Measurements from ENCODE around the gene SREBF1. TPM values are rescaled to one million over a fixed set of nuclear protein-coding genes. Genes with fewer than 3 reads are reported as not detected.

Gene SREBF1
- total and polyA plus RNA-seq, 2 of the 8 experiments (the other 6 are each of a cell fraction or from before 2014, with no cell fraction given): 28.6 to 70.8 TPM

GRCh38 chr17:17837380-17837821 is 615 bp upstream of the SREBF1 start (continued):
- no peak for TF ChIP-seq ASH2L (IDR thresholded peaks at IDR 0.05; ENCODE audit: low read length)
- no peak for TF ChIP-seq GTF2F1 (IDR thresholded peaks at IDR 0.05; ENCODE audit: borderline replicate concordance, low read depth, low read length)
- no peak for TF ChIP-seq SIN3A (conservative IDR thresholded peaks at IDR 0.05 in 1 of 2, IDR thresholded peaks at IDR 0.05 in 1 of 2; ENCODE audit: low read depth in 1 of 2, low read length in 2 of 2)
- no peak for TF ChIP-seq CHD7 (IDR thresholded peaks at IDR 0.05; ENCODE audit: insufficient replicate concordance, low read length)
- TF ChIP-seq TEAD4 (IDR thresholded peaks at IDR 0.05; ENCODE audit: low read depth, low read length): peak; percentile 28; the same call in 1 of the 2 replicates
- TF ChIP-seq EP300 (IDR thresholded peaks at IDR 0.05; ENCODE audit: borderline replicate concordance in 1 of 2, low read depth in 2 of 2, low read length in 2 of 2): no peak
- TF ChIP-seq MAFK (IDR thresholded peaks at IDR 0.05; ENCODE audit: low read depth, low read length): no peak
- no peak for TF ChIP-seq SP4 (IDR thresholded peaks at IDR 0.05; ENCODE audit: low read length)
- TF ChIP-seq SP1 (IDR thresholded peaks at IDR 0.05; ENCODE audit: low read depth, low read length): no peak
- TF ChIP-seq E2F6 (IDR thresholded peaks at IDR 0.05): no peak
- TF ChIP-seq CEBPB (IDR thresholded peaks at IDR 0.05; ENCODE audit: low read depth, low read length): peak; percentile 34; the same call in 1 of the 2 replicates
